ENCODE results near the gene C1orf159.

C1orf159 gene

DNA sequence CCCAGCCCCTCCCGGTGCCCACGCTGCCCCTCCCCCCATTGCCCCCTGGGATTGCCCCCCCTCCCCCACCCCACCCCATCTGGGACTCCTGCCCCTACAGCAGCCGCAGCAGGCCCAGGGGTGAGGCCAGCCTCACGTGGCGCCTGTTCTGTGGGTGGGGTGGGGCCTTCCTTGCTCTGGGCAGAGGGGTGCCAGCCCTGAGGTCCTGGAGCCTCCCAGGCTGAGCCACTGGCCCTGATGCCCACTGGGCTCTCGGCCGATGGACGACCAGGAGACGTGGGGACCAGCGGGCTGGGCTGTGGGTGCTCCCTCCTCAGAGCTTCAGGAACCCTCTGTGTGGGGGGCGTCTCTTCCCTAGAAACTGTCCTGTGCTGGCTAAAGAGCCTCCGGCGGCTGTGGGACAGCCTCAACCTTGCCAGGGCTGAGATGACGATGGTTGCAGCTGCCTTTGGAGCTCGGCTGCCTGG, 5.8 kb upstream of the C1orf159 start:
- Histone ChIP-seq H3K27ac (peak overlapping the region; percentile 36; the same call in 1 of the 2 replicates), H3K4me3 (ENCODE audit: low read depth, low read length) (no peak overlapping the region), H3K36me3 (no peaks in the 10 kb centered on the region), H3K9me3 (ENCODE audit: severe bottlenecking) (no peaks in the 10 kb centered on the region), H3K27me3 (ENCODE audit: insufficient read depth, low read depth, severe bottlenecking) (no peaks in the 10 kb centered on the region)
- TF ChIP-seq, protein P1, sequence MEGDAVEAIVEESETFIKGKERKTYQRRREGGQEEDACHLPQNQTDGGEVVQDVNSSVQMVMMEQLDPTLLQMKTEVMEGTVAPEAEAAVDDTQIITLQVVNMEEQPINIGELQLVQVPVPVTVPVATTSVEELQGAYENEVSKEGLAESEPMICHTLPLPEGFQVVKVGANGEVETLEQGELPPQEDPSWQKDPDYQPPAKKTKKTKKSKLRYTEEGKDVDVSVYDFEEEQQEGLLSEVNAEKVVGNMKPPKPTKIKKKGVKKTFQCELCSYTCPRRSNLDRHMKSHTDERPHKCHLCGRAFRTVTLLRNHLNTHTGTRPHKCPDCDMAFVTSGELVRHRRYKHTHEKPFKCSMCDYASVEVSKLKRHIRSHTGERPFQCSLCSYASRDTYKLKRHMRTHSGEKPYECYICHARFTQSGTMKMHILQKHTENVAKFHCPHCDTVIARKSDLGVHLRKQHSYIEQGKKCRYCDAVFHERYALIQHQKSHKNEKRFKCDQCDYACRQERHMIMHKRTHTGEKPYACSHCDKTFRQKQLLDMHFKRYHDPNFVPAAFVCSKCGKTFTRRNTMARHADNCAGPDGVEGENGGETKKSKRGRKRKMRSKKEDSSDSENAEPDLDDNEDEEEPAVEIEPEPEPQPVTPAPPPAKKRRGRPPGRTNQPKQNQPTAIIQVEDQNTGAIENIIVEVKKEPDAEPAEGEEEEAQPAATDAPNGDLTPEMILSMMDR (IDR thresholded peaks at IDR 0.05; ENCODE audit: low read depth, low read length): no peak
- DNase-seq: no peak

GRCh38 chr1:1120866-1121591, 5.1 kb upstream of the C1orf159 start:
- Histone ChIP-seq H3K4me3 (ENCODE audit: low read depth, low read length) (no peak overlapping the region), H3K27ac (no peak overlapping the region), H3K27me3 (ENCODE audit: insufficient read depth, low read depth, severe bottlenecking) (no peaks in the 10 kb centered on the region), H3K36me3 (no peaks in the 10 kb centered on the region), H3K9me3 (ENCODE audit: severe bottlenecking) (no peaks in the 10 kb centered on the region)
- TF ChIP-seq, protein P1 (IDR thresholded peaks at IDR 0.05; ENCODE audit: low read depth, low read length): no peak
- DNase-seq: peak; percentile 48

GRCh38 chr1:1120096-1120495, 4.2 kb upstream of the C1orf159 start:
- TF ChIP-seq, protein P1 (IDR thresholded peaks at IDR 0.05; ENCODE audit: low read depth, low read length): no peak
- H3K36me3 ChIP-seq: no peaks in the 10 kb centered on the region
- H3K4me3 ChIP-seq (ENCODE audit: low read depth, low read length): no peak overlapping the region
- no peaks in the 10 kb centered on the region for H3K9me3 ChIP-seq (ENCODE audit: severe bottlenecking)
- H3K27me3 ChIP-seq (ENCODE audit: insufficient read depth, low read depth, severe bottlenecking): no peaks in the 10 kb centered on the region
- H3K27ac ChIP-seq: no peak overlapping the region
- DNase-seq: no peak

DNA sequence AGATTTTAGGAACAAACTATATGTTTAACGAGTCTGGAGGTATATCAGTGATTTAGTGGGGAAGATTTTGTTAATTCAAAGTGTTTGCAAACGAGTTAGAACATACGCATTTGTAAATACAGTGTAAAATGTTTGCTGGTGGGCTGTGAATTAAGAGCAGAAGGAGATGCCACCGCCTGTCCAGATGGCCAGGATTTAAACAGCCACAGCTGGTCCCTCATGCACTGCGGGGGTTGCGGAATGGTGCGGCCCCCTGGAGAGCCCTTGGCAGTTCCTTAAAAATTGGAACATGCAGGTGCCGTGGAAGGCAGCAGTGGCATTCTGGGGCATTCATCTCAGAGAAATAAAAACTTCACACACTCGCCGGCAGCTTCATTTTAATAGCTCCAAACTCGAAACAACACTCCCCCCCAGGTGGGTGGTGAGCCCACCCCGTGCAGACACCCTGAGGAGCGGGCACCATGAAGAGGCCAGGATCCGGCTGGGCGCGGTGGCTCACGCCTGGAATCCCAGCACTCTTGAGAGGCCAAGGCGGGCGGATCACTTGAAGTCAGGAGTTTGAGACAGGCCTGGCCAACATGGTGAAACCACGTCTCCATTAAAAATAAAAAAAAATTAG, 3.5 kb upstream of the C1orf159 start:
- Histone ChIP-seq H3K36me3 (no peaks in the 10 kb centered on the region), H3K27ac (0 out of 2 replicates have a peak overlapping the region, but pooled peaks have one; percentile 18), H3K4me3 (ENCODE audit: low read depth, low read length) (no peak overlapping the region), H3K27me3 (ENCODE audit: insufficient read depth, low read depth, severe bottlenecking) (no peaks in the 10 kb centered on the region), H3K9me3 (ENCODE audit: severe bottlenecking) (no peaks in the 10 kb centered on the region)
- TF ChIP-seq, protein P1 (IDR thresholded peaks at IDR 0.05; ENCODE audit: low read depth, low read length): no peak
- DNase-seq: peak; percentile 41

DNA sequence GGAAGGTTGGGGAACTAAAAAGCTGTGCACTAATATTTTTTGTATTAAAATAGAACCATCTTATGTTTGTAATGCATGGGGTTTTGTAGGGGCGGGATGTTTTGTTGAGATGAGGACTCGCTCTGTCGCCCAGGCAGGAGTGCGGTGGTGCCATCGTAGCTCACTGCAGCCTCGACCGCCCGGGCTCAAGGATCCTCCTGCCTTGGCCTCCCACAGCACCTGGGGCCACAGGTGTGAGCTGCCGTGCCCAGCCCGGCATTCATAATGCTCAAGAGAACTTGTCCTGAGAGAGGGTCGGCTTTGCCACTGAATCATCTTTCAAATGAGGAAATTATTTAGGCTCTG, 3.0 kb upstream of the C1orf159 start:
- no peaks in the 10 kb centered on the region for H3K27me3 ChIP-seq (ENCODE audit: insufficient read depth, low read depth, severe bottlenecking)
- TF ChIP-seq, protein P1 (IDR thresholded peaks at IDR 0.05; ENCODE audit: low read depth, low read length): no peak
- H3K36me3 ChIP-seq: no peaks in the 10 kb centered on the region
- DNase-seq: no peak
- H3K9me3 ChIP-seq (ENCODE audit: severe bottlenecking): no peaks in the 10 kb centered on the region
- H3K4me3 ChIP-seq (ENCODE audit: low read depth, low read length): no peak overlapping the region
- 0 out of 2 replicates have a peak overlapping the region, but pooled peaks have one; percentile 18 for H3K27ac ChIP-seq
